Measurements from ENCODE around the gene UBE2N.

The UBE2N gene

GRCh38 chr12:93469386-93469785 lies 27.6 kb upstream of the UBE2N start:
- Histone ChIP-seq H3K36me3 (peaks cover 9% of the 10 kb centered on the region), H3K4me1 (ENCODE audit: control insufficient read depth in 1 of 2, insufficient read depth in 1 of 2, low read depth in 1 of 2, low read length in 1 of 2) (peaks cover 8 to 13% of the 10 kb centered on the region in 2 experiments), H3K4me3 (ENCODE audit: low read depth in 1 of 2, low read length in 1 of 2) (no peak overlapping the region), H3K9me3 (no peaks in the 10 kb centered on the region), H3K27ac (no peak overlapping the region), H3K27me3 (no peaks in the 10 kb centered on the region)
- no peak for TF ChIP-seq CTCF (IDR thresholded peaks at IDR 0.05)

GRCh38 chr12:93468008-93468371 lies 26.2 kb upstream of the UBE2N start:
- H3K36me3 ChIP-seq: no peaks in the 10 kb centered on the region
- peaks cover 8 to 13% of the 10 kb centered on the region in 2 experiments for H3K4me1 ChIP-seq (ENCODE audit: control insufficient read depth in 1 of 2, insufficient read depth in 1 of 2, low read depth in 1 of 2, low read length in 1 of 2)
- H3K4me3 ChIP-seq (ENCODE audit: low read depth in 1 of 2, low read length in 1 of 2): peak overlapping the region; percentile 71 to 78
- peak overlapping the region; percentile 83 for H3K27ac ChIP-seq
- no peak for TF ChIP-seq CTCF (IDR thresholded peaks at IDR 0.05)
- no peaks in the 10 kb centered on the region for H3K9me3 ChIP-seq
- no peaks in the 10 kb centered on the region for H3K27me3 ChIP-seq

GRCh38 chr12:93467351-93468007 lies 25.7 kb upstream of the UBE2N start, which contains the start of gene MRPL42:
Gene MRPL42 (plus strand): TSS chr12:93467514. CDS start chr12:93469286, 1,772 bp downstream.
- Histone ChIP-seq H3K4me3 (ENCODE audit: low read depth in 1 of 2, low read length in 1 of 2) (peak within 1 kb of the TSS; percentile 71 to 78), H3K4me1 (ENCODE audit: control insufficient read depth in 1 of 2, insufficient read depth in 1 of 2, low read depth in 1 of 2, low read length in 1 of 2) (peaks cover 8 to 13% of the 10 kb centered on the region in 2 experiments), H3K27ac (peak within 1 kb of the TSS; percentile 83), H3K36me3 (no peaks in the 10 kb centered on the region), H3K27me3 (no peaks in the 10 kb centered on the region), H3K9me3 (no peaks in the 10 kb centered on the region)
- peak; percentile 65 for TF ChIP-seq CTCF (IDR thresholded peaks at IDR 0.05)

- Histone ChIP-seq H3K36me3 (no peaks in the 10 kb centered on the region), H3K9me3 (no peaks in the 10 kb centered on the region), H3K27me3 (no peaks in the 10 kb centered on the region), H3K4me1 (ENCODE audit: control insufficient read depth in 1 of 2, insufficient read depth in 1 of 2, low read depth in 1 of 2, low read length in 1 of 2) (peaks cover 8 to 13% of the 10 kb centered on the region in 2 experiments), H3K4me3 (ENCODE audit: low read depth in 1 of 2, low read length in 1 of 2) (peak overlapping the region; percentile 71 to 78), H3K27ac (peak overlapping the region; percentile 83)
- TF ChIP-seq CTCF (IDR thresholded peaks at IDR 0.05): no peak
These were observed 25.0 kb upstream of the UBE2N start for GRCh38 chr12:93466625-93467350.

- H3K27ac ChIP-seq: no peak overlapping the region
- H3K36me3 ChIP-seq: no peaks in the 10 kb centered on the region
- no peaks in the 10 kb centered on the region for H3K27me3 ChIP-seq
- H3K4me3 ChIP-seq (ENCODE audit: low read depth in 1 of 2, low read length in 1 of 2): no peak overlapping the region
- H3K9me3 ChIP-seq: no peaks in the 10 kb centered on the region
- peaks cover 8 to 14% of the 10 kb centered on the region in 2 experiments for H3K4me1 ChIP-seq (ENCODE audit: control insufficient read depth in 1 of 2, insufficient read depth in 1 of 2, low read depth in 1 of 2, low read length in 1 of 2)
- no peak for TF ChIP-seq CTCF (IDR thresholded peaks at IDR 0.05)
These were observed 24.1 kb upstream of the UBE2N start for GRCh38 chr12:93465841-93466240.
